ENCODE measurements around the gene BCKDHA. TPM values are rescaled to one million over a fixed set of nuclear protein-coding genes. Genes with fewer than 3 reads are reported as not detected.

BCKDHA gene
- total and polyA plus RNA-seq, 9 of the 15 experiments (the other 6 are each of a cell fraction or from before 2014, with no cell fraction given), result 4.5 to 52.5 (median 14.1) TPM

- no peak for TF ChIP-seq ZNF699 (CRISPR knock-in tag; IDR thresholded peaks at IDR 0.05; ENCODE audit: insufficient replicate concordance)
- TF ChIP-seq TBL1XR1 (IDR thresholded peaks at IDR 0.05; ENCODE audit: low read length in 2 of 2), result no peak
- TF ChIP-seq KAT2B (IDR thresholded peaks at IDR 0.05; ENCODE audit: low read depth, low read length), result no peak
- no peak for TF ChIP-seq RBM34 (IDR thresholded peaks at IDR 0.05; ENCODE audit: borderline replicate concordance, insufficient read depth, low read length)
- TF ChIP-seq DEAF1 (CRISPR knock-in tag; IDR thresholded peaks at IDR 0.05), result no peak
- TF ChIP-seq MED1 (CRISPR knock-in tag; IDR thresholded peaks at IDR 0.05; ENCODE audit: borderline replicate concordance), result no peak
- no peak for TF ChIP-seq FOXM1 (IDR thresholded peaks at IDR 0.05; ENCODE audit: low read depth)
- TF ChIP-seq FOXM1 (CRISPR knock-in tag; IDR thresholded peaks at IDR 0.05; ENCODE audit: low read depth), result no peak
- TF ChIP-seq ESRRB (CRISPR knock-in tag; IDR thresholded peaks at IDR 0.05; ENCODE audit: borderline replicate concordance), result no peak
- peak; percentile 82 for TF ChIP-seq POLR2H (tag; IDR thresholded peaks at IDR 0.05; ENCODE audit: low read depth)
- TF ChIP-seq TRIM28 (IDR thresholded peaks at IDR 0.05), result no peak
- TF ChIP-seq KLF16 (IDR thresholded peaks at IDR 0.05), result no peak
- TF ChIP-seq, protein P1, sequence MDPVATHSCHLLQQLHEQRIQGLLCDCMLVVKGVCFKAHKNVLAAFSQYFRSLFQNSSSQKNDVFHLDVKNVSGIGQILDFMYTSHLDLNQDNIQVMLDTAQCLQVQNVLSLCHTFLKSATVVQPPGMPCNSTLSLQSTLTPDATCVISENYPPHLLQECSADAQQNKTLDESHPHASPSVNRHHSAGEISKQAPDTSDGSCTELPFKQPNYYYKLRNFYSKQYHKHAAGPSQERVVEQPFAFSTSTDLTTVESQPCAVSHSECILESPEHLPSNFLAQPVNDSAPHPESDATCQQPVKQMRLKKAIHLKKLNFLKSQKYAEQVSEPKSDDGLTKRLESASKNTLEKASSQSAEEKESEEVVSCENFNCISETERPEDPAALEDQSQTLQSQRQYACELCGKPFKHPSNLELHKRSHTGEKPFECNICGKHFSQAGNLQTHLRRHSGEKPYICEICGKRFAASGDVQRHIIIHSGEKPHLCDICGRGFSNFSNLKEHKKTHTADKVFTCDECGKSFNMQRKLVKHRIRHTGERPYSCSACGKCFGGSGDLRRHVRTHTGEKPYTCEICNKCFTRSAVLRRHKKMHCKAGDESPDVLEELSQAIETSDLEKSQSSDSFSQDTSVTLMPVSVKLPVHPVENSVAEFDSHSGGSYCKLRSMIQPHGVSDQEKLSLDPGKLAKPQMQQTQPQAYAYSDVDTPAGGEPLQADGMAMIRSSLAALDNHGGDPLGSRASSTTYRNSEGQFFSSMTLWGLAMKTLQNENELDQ (CRISPR knock-in tag; IDR thresholded peaks at IDR 0.05; ENCODE audit: borderline replicate concordance), result no peak
- no peak for TF ChIP-seq SMARCE1 (IDR thresholded peaks at IDR 0.05)
- no peak for TF ChIP-seq SMARCB1 (IDR thresholded peaks at IDR 0.05; ENCODE audit: insufficient read length, low read depth)
- peak; percentile 87 for TF ChIP-seq HCFC1 (IDR thresholded peaks at IDR 0.05; ENCODE audit: low read depth, low read length)
- peak; percentile 49 for TF ChIP-seq CHD1 (IDR thresholded peaks at IDR 0.05; ENCODE audit: low read length)
- no peak for TF ChIP-seq ZNF589 (CRISPR knock-in tag; IDR thresholded peaks at IDR 0.05; ENCODE audit: low read depth)
- TF ChIP-seq HDGF (IDR thresholded peaks at IDR 0.05), result no peak
- TF ChIP-seq CCNT2 (IDR thresholded peaks at IDR 0.05; ENCODE audit: borderline replicate concordance, extremely low read depth, insufficient read length, low read depth, low read length), result peak; percentile 45
- TF ChIP-seq ARID2 (IDR thresholded peaks at IDR 0.05), result no peak
- no peak for TF ChIP-seq GTF2E2 (tag; IDR thresholded peaks at IDR 0.05)
- TF ChIP-seq PPARD (CRISPR knock-in tag; IDR thresholded peaks at IDR 0.05), result no peak
- TF ChIP-seq CTBP1 (IDR thresholded peaks at IDR 0.05; ENCODE audit: borderline replicate concordance), result no peak; the same call in 1 of the 2 replicates
These were observed 33.7 kb upstream of the BCKDHA start, which contains the start of gene B9D2 (continued) for GRCh38 chr19:41363753-41364523.

All from K562 (cell line).